Stomach (tissue), 9 donors: Measurements from ENCODE around the gene ZFYVE21. TPM values are rescaled to one million over a fixed set of nuclear protein-coding genes. Genes with fewer than 3 reads are reported as not detected.

ENCODE experiments used
- DNase-seq, 2 donors: peaks; one replicate each; pipeline versions ENCODE4 v3.0.0 to v3.0.0-alpha.2; 2013 to 2019
- H3K27ac ChIP-seq, 5 donors: fragments of 200-600 bp in 4 of 5; sonication (generic) in 4 of 5; one replicate each; pipeline ENCODE4 v1.5.1; 2013 to 2019; ENCODE audit warnings: mild to moderate bottlenecking in 1 of 5, moderate library complexity in 1 of 5
- H3K27me3 ChIP-seq, 3 donors: fragments of 200-600 bp; sonication (generic); one replicate each; pipeline ENCODE4 v1.5.1; 2017 to 2019; ENCODE audit warnings: mixed run types in 1 of 3
- H3K36me3 ChIP-seq, 4 donors: fragments of 200-600 bp; sonication (generic); 1 replicate in 3 of 4; 2 replicates in 1 of 4; pipeline ENCODE4 v1.5.1; 2016 to 2019
- H3K4me1 ChIP-seq, 4 donors: fragments of 200-600 bp; sonication (generic); one replicate each; pipeline ENCODE4 v1.5.1; 2016 to 2019
- H3K4me3 ChIP-seq, 4 donors: fragments of 200-600 bp; sonication (generic) in 3 of 4; one replicate each; pipeline ENCODE4 v1.5.1; 2016 to 2019; ENCODE audit warnings: mild to moderate bottlenecking in 1 of 4
- H3K9me3 ChIP-seq, 4 donors: fragments of 200-600 bp; sonication (generic); one replicate each; pipeline ENCODE4 v1.5.1; 2016 to 2019
- EP300 ChIP-seq: sonication (generic); formaldehyde crosslinking; IDR thresholded peaks from one replicate; pipeline ENCODE4 v1.6.1; 2017; ENCODE audit warnings: antibody characterized with exemption
- POLR2A ChIP-seq, 4 donors: fragments of 450-650 bp; IDR thresholded peaks; one replicate each; pipeline ENCODE4 v1.6.1; 2016; ENCODE audit warnings: antibody characterized with exemption in 4 of 4, control low read depth in 2 of 4, mild to moderate bottlenecking in 1 of 4, moderate library complexity in 1 of 4
- POLR2AphosphoS5 ChIP-seq, 3 donors: sonication (generic); formaldehyde crosslinking; IDR thresholded peaks; one replicate each; pipeline ENCODE4 v1.6.1; 2016; ENCODE audit warnings: antibody characterized with exemption in 3 of 3
- WGBS, 5 donors: extraction: QIAGEN DNeasy Blood & Tissue Kit in 3 of 5; methylation state at CpG; one replicate each; pipeline versions ENCODE4 v1.1.5 to v1.1.7; 2013 to 2018; 5-methylcytosine and 5-hydroxymethylcytosine counted together
- intact Hi-C: fragments of 100-400 bp; cut with DNase I; formaldehyde crosslinking; loops from one replicate; pipeline ENCODE4 v1.15.1; 2023; ENCODE audit warnings: low total_unique reads
- polyA plus RNA-seq, 3 donors: library from polyadenylated mRNA; stranded (reverse); fragments of 200-250 nt; gene quantifications; one replicate each; pipeline ENCODE4 v1.2.3, GENCODE V29; 2013
- total RNA-seq, 5 donors: library from RNA; depleted of rRNA; stranded (reverse); fragments of >200 nt; gene quantifications; one replicate each; pipeline versions ENCODE4 v1.1.0 to v1.2.3, GENCODE V29; 2014 to 2016
- TF ChIP-seq, protein P1 (sequence below), 7 experiments: fragments of 450-650 bp in 4 of 7; fragments of 200-600 bp in 3 of 7; sonication (generic) in 3 of 7; IDR thresholded peaks; one replicate each; pipeline ENCODE4 v1.5.1; 2016 to 2019; ENCODE audit warnings: antibody characterized with exemption in 7 of 7, control low read depth in 2 of 7, mild to moderate bottlenecking in 1 of 7
- donor health status: healthy with polysubstance abuse.
- donor health status: Bipolar disorder and iron deficiency.
- donor health status: healthy.

ZFYVE21 gene
- total and polyA plus RNA-seq, 8 donors, result 28.0 to 150 (median 72.9) TPM

DNA sequence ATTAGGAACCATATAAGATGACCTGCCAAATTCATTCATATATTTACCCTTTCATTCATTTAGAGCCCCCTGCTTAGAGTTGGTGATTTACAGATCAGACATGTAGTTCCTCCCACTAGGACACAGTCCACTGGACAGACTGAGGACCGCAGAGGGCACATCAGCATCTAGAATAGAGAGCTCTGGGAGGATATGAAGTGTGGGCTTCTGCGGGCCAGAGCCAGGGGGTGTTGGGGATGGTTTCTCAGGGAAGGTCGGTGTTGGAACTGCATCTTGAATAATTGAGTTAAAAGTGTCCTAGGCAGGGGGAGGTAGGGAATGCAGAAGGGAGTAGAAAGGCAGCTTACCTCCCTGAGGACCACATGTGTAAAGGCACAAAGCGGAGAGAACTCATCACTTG is 43.7 kb upstream of the ZFYVE21 start:
- no peak for DNase-seq
- H3K27me3 ChIP-seq, result no peaks in the 10 kb centered on the region
- no peak overlapping the region for H3K4me3 ChIP-seq
- no peaks in the 10 kb centered on the region for H3K9me3 ChIP-seq
- 92 to 97% (median 95%) methylated on average over 4 of the region's 4 CpGs for WGBS, 5 donors
- H3K4me1 ChIP-seq, result no peaks in the 10 kb centered on the region
- H3K36me3 ChIP-seq, result peaks cover 96 to 100% (median 100%) of the 10 kb centered on the region in 4 donors
- intact Hi-C loops, result no loop called here
- no peak for TF ChIP-seq POLR2A (IDR thresholded peaks at IDR 0.05)
- TF ChIP-seq POLR2AphosphoS5 (IDR thresholded peaks at IDR 0.05), result no peak
- TF ChIP-seq EP300, result no peak
- TF ChIP-seq, protein P1, sequence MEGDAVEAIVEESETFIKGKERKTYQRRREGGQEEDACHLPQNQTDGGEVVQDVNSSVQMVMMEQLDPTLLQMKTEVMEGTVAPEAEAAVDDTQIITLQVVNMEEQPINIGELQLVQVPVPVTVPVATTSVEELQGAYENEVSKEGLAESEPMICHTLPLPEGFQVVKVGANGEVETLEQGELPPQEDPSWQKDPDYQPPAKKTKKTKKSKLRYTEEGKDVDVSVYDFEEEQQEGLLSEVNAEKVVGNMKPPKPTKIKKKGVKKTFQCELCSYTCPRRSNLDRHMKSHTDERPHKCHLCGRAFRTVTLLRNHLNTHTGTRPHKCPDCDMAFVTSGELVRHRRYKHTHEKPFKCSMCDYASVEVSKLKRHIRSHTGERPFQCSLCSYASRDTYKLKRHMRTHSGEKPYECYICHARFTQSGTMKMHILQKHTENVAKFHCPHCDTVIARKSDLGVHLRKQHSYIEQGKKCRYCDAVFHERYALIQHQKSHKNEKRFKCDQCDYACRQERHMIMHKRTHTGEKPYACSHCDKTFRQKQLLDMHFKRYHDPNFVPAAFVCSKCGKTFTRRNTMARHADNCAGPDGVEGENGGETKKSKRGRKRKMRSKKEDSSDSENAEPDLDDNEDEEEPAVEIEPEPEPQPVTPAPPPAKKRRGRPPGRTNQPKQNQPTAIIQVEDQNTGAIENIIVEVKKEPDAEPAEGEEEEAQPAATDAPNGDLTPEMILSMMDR (IDR thresholded peaks at IDR 0.05), result no peak
- H3K27ac ChIP-seq, result no peak overlapping the region

DNA sequence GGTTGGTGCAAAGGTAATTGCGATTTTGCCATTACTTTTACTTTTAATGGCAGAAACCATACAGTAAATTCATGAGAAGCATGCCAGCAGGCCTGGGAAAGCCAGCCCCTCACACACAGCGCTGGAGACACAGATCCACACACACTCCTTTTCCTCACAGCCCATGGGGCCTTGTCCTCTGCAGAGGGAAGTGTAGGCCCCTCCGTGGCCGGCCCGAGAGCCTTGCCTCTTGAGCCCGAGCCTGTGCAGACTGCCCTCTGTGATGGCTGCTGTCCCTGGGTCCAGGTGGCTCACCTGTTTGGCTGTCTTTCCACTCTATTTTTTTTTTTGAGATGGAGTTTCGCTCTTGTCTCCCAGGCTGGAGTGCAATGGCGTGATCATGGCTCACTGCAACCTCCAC is 39.7 kb upstream of the ZFYVE21 start:
- WGBS, 5 donors, result 89 to 99% (median 96%) methylated on average over 8 of the region's 8 CpGs
- intact Hi-C loops, result no loop called here

DNA sequence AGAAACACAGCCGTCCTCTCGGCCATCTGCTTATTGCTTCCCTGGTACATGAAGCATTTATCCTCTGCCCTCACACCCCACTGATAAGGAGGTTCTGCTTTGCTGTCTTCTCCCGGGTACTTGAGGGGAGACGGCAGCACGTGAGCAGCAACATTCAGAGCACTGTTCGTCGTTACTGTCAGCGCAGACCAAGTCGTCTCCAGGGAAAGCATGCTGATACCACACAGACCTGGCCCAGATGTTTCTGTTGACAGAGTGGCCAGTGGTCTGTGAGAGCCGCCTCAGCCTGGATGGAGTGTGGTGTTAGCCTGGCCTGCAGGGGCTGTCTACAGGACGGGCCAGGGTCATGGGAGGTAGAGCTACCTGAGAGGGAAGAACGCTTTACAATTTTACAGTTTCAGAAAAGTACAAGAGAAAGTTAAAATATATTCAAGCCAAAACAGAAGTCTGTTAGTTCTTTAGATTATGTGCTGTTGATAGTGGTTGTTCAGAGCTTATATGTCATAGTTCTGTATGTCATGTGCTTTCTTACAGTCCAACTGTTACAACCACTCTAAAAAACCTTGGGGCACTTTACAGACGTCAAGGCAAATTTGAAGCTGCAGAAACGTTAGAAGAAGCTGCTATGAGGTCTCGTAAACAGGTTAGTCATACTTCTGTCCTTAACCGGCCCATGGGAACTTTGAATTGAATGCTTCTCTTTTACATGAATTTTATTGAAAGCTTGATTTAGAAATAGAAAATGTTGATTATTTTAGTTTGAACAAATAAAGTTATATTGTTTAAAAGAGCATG is 38.5 kb upstream of the ZFYVE21 start:
- Histone ChIP-seq H3K9me3 (no peaks in the 10 kb centered on the region), H3K27ac (no peak overlapping the region), H3K4me3 (no peak overlapping the region), H3K27me3 (no peaks in the 10 kb centered on the region), H3K4me1 (peaks cover 0 to 18% (median 7%) of the 10 kb centered on the region in 4 donors), H3K36me3 (peaks cover 94 to 100% (median 100%) of the 10 kb centered on the region in 4 donors)
- intact Hi-C loops, result no loop called here
- peak in 1 of 2 donors; percentile 19 for DNase-seq
- TF ChIP-seq POLR2AphosphoS5 (IDR thresholded peaks at IDR 0.05) (no peak), EP300 (no peak), POLR2A (IDR thresholded peaks at IDR 0.05) (no peak)
- TF ChIP-seq, protein P1 (IDR thresholded peaks at IDR 0.05), result no peak
- WGBS, 5 donors, result 78 to 93% (median 86%) methylated on average over 16 of the region's 16 CpGs

More for the DNA sequence above, 39.7 kb upstream of the ZFYVE21 start:
- Histone ChIP-seq H3K27me3 (no peaks in the 10 kb centered on the region), H3K4me1 (peaks cover 0 to 18% (median 7%) of the 10 kb centered on the region in 4 donors), H3K4me3 (no peak overlapping the region), H3K9me3 (no peaks in the 10 kb centered on the region), H3K36me3 (peaks cover 96 to 100% (median 100%) of the 10 kb centered on the region in 4 donors), H3K27ac (no peak overlapping the region)
- DNase-seq, result no peak
- no peak for TF ChIP-seq POLR2AphosphoS5 (IDR thresholded peaks at IDR 0.05)
- no peak for TF ChIP-seq EP300
- TF ChIP-seq POLR2A (IDR thresholded peaks at IDR 0.05), result no peak

DNA sequence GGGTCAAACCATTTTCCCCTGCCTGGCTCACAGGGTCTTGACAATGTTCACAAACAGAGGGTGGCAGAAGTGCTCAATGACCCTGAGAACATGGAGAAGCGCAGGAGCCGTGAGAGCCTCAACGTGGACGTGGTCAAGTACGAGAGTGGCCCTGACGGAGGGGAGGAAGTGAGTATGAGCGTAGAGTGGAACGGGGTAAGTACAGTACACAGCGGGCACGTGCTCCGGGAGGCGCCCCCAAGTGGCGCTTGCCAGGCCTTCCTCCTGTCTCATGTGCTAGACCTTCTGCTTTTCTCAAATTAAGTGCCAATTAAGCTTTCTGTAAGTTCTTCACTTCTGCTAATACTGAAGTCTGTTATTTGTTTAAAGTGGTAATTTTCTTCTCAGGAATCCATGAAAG is 36.3 kb upstream of the ZFYVE21 start:
- WGBS, 5 donors, result 28 to 54% (median 45%) methylated on average over 13 of the region's 13 CpGs
- peak; percentile 40 to 68 for DNase-seq
- no peak for TF ChIP-seq POLR2A (IDR thresholded peaks at IDR 0.05)
- peak in 2 of 3 donors; percentile 14 for TF ChIP-seq POLR2AphosphoS5 (IDR thresholded peaks at IDR 0.05)
- TF ChIP-seq EP300, result no peak
- TF ChIP-seq, protein P1 (IDR thresholded peaks at IDR 0.05), result peak in 4 of 7 experiments; percentile 13 to 35 (median 27)
- Histone ChIP-seq H3K27me3 (no peaks in the 10 kb centered on the region), H3K4me3 (no peak overlapping the region), H3K36me3 (peaks cover 87 to 100% (median 100%) of the 10 kb centered on the region in 4 donors), H3K27ac (peak overlapping the region in 2 of 5 donors; percentile 2 to 55), H3K4me1 (peaks cover 0 to 18% (median 7%) of the 10 kb centered on the region in 4 donors), H3K9me3 (no peaks in the 10 kb centered on the region)
- intact Hi-C loops, result no loop called here
